GM12801 (cell line): Measurements from ENCODE around the gene KYAT1.

Experiments
- TF ChIP-seq, protein P1 (sequence below): IDR thresholded peaks from one replicate; pipeline ENCODE4 v1.5.1; 2011; ENCODE audit warnings: control low read depth; ENCODE audit not compliant: insufficient read length; ENCODE audit errors: extremely low read depth

KYAT1 gene

DNA sequence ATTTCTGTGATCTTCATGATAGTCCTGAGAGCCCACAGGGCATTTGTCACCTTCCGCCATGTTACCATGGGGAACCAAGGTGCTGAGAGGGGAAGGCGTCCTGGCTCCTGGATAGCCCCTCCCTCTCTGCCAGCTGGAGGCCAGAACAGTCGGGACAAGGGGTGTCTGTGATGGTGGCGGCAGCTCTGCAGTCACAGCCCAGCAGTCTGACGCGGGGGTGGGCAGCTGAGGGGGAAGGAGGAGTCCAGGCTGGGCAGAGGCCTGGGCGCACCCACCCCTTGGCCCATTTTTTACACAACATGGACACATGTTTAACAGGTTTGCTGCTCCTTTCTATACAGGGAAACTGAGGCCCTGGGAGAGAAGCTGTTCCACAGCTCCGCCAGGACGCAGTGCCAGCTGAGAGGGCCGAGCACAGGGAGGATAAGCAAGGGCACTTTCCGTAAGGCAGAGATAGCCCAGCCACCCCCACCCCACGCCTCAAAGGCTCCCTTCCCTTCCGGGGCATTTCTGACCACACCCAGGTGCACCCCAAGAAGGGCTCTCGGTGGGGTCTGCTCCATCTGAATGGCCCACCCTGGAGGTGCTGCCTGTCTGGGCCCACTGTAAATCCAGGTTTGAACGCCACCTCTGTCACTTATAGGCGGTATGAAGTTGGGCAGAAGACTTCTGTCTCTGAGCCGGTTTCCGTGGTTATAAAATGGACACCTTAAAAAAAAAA lies 17.3 kb upstream of the KYAT1 start:
- TF ChIP-seq, protein P1, sequence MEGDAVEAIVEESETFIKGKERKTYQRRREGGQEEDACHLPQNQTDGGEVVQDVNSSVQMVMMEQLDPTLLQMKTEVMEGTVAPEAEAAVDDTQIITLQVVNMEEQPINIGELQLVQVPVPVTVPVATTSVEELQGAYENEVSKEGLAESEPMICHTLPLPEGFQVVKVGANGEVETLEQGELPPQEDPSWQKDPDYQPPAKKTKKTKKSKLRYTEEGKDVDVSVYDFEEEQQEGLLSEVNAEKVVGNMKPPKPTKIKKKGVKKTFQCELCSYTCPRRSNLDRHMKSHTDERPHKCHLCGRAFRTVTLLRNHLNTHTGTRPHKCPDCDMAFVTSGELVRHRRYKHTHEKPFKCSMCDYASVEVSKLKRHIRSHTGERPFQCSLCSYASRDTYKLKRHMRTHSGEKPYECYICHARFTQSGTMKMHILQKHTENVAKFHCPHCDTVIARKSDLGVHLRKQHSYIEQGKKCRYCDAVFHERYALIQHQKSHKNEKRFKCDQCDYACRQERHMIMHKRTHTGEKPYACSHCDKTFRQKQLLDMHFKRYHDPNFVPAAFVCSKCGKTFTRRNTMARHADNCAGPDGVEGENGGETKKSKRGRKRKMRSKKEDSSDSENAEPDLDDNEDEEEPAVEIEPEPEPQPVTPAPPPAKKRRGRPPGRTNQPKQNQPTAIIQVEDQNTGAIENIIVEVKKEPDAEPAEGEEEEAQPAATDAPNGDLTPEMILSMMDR = no peak

DNA sequence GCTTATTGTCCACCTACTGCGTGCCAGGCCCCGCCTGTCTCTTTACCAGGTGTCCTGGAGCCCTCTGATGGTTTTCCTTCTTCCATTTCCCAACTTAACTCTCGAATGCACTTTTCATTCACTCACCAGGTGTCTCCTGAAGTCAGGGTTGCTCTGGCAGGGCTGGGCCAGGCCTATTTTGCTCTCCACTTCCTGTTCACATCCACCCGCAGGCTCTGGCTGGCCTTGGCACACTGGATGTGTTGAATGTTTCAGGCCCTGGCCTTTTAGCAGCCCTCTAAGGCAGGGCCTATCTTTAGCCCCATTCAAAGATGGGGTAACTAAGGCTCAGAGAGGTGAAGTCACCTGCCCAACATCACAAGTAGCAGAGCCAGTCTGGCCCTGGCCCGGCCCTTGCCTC lies 16.6 kb upstream of the KYAT1 start:
- TF ChIP-seq, protein P1 = no peak

DNA sequence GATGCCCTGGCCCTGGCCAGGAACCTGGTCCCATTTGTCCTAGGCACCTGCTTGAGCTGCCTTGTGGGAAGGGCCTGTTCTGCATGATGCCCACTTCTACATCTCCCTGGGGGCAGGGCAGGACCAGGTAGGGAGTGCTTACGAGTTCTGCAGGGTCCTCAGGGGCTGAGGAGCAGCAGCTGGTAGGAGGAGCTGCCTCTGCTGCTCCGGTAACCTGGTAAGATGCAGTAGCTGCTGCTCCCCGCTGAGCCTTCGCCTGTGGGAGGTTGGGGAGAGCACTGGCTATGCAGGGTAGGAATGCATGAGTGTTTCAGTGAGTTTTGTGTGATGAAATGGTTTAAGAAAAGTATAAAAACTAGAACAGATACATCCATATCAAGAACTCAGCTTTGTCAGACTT lies 13.8 kb upstream of the KYAT1 start:
- TF ChIP-seq, protein P1 = no peak

DNA sequence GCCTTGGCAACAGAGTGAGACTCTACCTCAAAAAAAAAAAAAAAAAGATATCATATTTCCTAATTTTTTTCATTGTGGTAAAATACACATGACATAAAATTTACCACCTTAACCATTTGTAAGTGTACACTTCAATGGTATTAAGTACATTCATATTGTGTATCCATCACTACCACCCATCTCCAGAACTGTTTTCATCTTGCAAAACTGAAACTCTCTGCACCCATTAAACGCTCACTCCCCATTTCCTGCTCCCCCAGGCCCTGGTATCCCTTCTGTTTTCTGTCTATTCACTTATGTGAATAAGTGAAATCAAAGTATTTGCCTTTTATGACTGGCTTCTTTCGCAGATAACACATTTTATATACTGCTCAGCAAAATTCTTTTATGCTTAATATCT lies 13.0 kb upstream of the KYAT1 start:
- TF ChIP-seq, protein P1 = no peak

DNA sequence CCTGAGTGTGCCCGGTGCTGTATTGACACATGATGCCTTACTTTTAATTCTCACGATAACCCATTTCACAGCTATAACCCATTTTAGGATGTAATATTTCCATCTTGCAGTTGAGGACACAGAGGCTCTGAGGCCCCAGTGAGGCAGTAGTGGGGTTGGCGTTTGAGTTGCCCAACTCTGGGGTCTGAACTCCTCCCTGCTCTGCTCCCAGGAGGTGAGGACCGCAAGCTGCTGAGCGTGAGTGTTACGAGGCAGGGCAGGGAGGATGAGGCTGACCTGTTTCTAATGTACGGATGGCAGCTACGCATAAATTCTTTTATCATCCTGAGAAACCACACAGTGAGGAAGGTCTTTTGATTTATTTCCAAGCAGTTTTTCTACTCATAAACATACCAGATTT lies 11.6 kb upstream of the KYAT1 start:
- TF ChIP-seq, protein P1 = no peak

DNA sequence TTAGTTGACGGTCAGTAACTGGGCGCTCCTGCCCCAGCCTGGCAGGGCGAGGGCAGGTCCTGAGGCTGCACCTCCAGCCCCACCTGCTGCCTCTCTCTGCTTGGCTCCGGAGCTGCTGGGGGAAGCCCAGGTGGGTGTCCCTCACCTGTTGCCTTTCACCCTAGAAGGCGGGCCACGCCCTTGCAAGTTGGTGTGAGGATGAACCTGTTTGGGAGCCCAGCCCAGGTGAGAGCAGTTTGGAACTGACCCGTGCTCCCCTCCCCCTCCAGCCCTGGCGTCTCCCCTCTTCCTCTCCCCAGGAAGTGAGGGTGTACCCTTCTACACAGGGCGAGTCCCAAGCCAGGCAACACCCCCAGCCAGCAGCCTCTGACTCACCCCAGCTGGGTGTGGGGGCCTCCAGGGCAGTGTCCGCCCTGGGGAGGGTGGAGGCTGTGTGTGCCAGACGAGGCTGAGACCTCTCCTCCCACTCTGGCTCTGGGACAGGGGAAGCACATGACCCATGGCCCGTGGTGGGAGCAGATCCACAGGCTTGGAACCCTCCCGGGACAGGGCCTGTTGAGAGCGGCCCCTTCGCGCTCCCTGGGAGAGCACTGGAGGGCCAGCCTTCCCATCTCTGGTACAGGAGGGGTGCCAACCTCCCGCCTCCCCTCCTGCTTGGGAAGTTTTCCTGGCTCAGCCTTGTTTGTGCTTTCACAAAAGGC lies 10.6 kb upstream of the KYAT1 start:
- TF ChIP-seq, protein P1 = no peak

DNA sequence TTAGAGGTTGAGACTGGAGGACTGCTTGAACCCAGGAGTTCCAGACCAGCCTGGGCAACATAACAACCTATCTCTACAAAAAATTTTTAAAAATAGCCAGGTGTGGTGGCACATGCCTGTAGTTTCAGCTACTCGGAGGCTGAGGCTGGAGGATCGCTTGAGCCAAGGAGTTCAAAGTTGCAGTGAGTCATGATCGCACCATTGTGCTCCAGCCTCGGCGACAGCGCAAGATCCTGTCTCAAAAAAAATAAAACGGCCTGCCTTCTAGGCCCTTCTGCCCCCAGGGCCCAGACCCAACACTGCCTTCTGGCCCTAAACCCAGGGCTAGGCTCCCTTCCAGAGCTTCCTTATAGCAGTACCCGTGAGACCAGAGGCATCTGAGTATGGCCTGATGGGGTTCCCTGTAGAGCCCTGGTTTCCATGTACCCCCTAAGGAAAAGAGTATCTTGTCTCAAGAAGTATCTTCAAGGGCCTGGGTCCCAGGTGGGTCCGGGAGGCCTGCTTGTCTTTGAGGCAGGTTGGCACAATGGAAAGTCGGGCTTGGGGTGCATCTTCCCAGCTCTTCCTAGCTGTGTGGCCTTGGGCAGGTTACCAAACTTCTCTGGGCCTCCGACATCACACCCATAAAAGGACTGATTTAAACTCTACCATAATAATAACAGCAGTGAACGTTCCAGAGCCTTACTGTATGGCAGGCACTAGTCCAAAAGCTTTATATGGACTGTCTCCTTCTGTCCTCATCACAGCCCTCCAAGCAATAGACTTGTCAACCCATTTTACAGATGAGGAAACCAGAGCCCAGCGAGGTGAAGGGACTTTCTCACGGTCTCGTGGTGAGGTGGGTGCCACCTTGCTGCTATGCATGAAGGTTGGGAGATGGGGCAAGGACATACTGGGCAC lies 9.8 kb upstream of the KYAT1 start:
- TF ChIP-seq, protein P1 = no peak
